Measurements from ENCODE around the gene RRN3. TPM values are rescaled to one million over a fixed set of nuclear protein-coding genes. Genes with fewer than 3 reads are reported as not detected.
"Not testable (repeated sequence)": the region's sequence is repeated elsewhere in the genome, so short reads cannot be mapped to it uniquely, and the experiment has no call there.

The RRN3 gene
- total RNA-seq, 1 donor from 2014 or later, result 25.5 TPM

DNA sequence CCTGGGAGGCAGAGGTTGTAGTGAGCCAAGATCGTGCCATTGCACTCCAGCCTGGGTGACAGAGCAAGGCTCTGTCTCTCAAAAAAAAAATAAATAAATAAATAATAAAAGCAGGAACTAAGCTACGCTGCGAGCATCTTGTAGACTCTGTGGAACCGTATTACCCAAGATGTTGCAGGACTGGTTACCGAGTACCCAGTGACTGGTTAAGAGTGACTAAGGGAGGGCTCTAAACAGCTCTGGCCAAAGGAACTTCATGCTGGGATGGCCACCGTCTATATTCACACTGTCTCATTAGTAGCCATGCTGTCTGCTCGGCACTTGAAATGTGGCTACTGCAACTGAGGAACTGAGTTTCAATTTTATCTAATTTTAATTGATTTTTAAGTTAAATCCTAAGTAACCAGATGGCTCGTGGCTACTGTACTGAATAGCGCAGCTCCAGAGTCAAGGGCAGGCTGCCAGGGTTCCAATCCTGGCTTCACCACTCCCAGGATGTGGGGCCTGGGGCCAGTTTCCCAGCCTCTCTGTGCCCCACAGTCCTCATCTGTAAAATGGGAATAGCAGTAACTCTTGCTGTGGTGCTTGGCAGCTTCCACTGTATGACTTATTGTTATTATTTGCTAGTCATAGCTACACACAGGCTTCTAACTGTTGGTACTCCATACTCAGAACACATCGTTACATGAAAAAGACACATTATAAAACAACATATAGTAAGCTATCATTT lies 41.2 kb downstream of the RRN3 start:
- no peak for DNase-seq (ENCODE audit: low spot score)

DNA sequence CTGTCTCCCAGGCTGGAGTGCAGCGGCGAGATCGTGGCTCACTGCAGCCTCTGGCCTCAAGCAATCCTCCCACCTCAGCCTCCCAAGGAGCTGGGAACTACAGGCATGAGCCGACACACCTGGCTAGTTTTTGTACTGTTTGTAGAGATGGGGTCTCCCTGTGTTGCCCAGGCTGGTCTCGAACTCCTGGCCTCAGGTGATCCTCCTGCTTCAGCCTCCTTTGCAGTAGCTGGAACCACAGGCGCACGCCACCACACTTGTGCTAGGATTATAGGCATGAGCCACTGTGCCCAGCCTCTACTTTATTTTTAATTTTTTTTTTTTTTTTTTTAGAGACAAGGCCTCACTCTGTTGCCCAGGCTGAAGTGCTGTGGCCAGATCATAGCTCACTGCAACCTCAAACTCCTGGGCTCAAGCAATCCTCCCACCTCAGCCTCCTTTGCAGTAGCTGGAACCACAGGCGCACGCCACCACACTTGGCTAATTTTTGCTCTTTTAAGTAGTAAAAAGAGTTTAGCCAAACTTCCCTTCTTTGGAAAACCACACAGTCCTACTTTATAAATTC lies 42.6 kb downstream of the RRN3 start:
- DNase-seq (ENCODE audit: low spot score), result no peak

DNA sequence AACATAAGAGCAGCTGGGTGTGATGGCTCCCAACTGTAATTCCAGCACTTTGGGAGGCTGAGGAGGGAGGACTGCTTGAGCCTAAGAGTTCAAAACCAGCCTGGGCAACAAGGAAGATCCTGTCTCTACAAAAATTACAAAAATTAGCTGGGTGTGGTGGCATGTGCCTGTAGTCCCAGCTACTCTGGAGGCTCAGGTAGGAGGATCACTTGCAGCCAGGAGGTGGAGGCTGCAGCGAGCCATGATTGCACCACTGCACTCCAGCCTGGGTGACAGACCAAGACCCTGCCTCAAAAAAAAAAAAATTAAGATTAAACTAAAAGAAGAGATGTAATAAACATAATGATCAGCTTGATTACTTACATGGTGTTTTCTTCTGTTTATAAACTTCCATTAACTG lies 43.6 kb downstream of the RRN3 start:
- not testable (repeated sequence) for DNase-seq (ENCODE audit: low spot score)

DNA sequence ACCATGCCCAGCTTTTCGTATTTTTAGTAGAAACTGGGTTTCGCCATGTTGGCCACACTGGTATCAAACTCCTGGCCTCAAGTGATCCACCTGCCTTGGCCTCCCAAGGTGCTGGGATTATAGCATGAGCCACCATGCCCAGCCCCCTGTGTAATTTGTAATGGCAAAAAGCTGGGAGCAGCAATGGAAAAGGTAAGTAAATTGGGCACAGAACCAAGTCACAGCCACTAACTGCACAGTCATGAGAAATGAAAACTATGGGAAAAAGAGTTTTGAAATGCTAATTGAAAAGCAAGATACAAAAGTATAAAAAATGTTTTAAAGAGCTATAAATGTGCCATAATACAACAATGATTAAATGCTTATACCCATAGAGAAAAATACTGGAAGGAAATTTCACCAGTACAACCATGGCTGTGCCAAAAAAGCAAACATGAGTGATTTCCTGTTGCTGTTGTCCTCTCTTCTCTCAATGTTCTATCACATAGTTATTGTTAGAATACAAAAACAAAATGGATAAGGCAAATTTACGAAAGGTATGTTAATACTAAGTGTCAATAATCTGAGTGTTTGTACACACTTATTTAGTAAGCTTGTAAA lies 44.4 kb downstream of the RRN3 start:
- DNase-seq (ENCODE audit: low spot score), result no peak

DNA sequence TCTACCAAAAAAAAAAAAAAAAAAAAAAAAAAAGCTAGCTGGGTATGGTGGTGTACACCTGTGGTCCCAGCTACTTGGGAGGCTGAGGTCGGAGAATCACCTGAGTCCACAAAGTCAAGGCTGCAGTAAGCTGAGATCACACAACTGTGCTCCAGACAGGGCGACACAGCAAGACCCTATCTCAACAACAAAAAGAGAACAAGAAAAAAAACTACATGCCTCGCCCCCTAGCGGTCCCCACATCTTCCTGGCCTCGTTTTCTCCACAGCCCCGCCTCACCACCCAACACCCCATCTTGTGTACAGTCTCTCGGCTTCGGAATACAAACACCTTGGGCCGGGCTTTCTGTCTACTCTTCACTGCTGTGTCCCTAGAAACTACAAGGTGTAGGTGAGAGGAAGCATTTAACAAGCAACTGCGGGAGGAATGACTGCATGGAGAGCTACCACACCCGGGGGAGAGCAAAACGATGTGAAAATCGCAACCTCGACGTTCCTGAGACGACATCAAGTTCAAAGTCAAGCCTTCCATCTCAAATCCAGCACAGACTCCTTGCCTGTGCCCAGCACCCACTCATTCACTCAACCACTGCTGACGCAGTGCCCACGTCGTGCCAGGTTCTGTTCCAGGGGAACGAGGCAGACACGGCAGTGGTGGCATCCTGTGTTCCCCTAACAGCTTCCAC lies 47.2 kb downstream of the RRN3 start:
- DNase-seq (ENCODE audit: low spot score), result no peak

DNA sequence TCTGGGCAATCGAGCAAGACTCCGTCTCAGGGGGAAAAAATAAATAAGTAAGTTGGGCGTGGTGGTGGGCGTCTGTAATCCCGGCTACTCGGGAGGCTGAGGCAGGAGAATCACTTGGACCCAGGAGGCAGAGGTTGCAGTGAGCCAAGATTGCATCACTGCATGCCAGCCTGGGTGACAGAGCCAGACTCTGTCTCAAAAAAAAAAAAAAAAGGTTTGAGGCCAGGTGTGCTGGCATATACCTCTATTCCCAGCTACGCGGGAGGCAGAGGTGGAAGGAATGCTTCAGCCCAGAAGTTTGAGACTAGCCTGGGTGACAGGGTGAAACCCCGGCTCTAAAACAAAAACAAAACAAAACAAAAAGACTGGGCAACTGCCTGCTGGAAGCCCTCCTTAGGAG lies 48.8 kb downstream of the RRN3 start:
- DNase-seq (ENCODE audit: low spot score), result not testable (repeated sequence)

DNA sequence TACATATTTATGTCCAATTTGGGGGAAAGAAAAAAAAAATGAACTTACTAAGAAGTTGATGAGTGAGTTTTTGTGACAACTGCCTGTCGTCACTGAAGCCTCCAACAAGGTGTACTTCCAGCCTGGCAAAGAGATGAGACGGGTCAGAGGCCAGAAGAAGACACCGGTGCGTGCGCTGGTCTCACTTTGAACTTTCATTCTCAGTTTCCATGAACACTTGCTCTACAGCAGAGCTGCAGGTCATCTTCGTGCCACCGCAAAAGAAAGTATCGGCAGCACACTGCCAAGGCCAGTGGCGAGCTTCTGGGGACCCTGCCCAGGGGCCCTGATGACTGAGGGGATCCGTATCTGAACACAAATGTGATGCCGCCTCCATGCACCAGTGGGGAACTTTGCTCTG lies 49.8 kb downstream of the RRN3 start:
- DNase-seq (ENCODE audit: low spot score), result no peak

DNA sequence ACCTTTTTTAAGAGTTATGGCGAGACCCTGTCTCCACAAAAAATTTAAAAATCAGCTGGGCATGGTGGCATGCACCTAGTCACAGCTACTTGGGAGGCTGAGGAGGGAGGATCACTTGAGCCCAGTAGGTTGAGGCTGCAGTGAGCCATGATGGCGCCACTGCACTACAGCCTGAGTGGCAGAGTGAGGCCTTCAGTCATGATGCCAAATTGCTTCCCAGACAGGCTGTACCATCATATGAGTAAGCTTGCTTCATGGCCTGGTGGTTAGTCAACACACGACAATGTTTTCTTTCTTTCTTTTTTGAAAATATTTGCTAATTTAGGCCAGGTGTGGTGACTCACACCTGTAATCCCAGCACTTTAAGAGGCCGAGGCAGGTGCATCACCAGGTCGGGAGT lies 50.7 kb downstream of the RRN3 start:
- DNase-seq (ENCODE audit: low spot score), result no peak

DNA sequence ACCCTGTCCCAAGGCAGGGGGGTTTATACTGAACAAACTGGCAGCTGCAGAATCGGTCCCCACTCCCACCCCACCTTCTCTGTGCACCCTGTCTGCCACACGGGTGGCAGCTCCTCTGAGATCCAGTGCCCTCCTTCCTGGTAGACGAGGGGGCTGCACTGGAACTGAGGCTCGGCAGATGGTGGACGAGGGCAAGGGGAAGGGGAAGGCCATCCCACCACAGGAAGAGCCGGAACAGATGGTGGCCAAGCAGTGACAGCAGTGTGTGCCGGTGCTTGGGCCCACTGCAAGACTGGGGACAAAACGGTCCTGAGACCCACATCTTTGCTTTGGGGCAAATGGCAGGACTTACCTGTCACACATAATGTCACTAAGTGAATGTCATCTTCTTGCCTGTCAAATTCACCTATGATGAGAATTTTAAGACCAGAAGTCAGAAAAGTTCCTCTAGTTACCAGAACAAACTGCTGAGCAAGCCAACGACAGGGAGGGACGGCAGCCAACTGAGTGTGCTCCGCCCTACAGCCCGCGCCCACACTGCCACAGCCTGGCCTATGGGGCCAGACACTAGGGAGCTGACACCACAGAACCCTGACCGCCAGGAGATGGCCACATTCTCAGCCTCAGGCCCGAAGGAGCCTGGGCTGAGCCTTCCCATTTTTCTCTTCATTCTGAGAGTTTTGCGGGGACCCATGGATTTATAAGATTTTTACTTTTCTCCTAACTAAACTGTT lies 52.6 kb downstream of the RRN3 start:
- DNase-seq (ENCODE audit: low spot score), result peak; percentile 76

DNA sequence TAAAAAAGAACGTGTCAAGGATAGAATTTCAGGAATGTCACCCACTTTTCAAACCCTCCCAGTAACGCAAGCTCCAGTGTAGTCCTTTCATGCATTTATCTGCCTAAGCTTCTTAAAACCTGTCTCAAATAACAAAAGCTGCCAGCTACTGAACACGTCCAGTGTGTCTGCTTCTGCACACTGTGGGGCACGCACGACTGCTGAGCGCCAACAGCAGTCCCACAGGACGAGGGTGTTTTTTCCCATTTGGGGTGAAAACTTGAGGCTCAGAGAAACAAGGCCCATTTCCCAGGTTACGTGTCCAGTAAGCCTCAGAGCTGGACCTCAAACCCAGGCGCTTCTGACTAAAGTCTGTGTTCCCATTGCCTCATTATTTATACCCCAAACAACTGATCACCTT lies 55.4 kb downstream of the RRN3 start:
- DNase-seq (ENCODE audit: low spot score), result no peak

DNA sequence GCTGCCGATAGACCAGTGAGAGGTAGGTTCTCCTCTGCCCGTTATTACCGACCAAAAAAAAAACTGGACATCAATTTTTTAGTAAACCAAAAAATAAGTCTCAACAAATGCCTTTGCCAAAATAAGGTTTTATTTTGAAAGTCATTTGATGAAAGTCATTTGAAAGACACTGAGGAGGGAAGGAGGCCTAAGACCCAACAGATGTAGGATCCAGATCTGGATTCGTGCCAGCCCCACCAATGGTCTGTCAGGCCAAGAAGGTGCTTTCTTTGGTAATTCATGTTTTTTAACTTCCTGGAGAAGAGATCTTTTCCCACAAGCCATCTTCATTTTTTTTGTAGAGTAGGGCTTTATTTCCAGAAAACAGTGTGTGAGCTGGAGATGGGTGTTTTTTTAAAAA lies 56.3 kb downstream of the RRN3 start:
- no peak for DNase-seq (ENCODE audit: low spot score)

DNA sequence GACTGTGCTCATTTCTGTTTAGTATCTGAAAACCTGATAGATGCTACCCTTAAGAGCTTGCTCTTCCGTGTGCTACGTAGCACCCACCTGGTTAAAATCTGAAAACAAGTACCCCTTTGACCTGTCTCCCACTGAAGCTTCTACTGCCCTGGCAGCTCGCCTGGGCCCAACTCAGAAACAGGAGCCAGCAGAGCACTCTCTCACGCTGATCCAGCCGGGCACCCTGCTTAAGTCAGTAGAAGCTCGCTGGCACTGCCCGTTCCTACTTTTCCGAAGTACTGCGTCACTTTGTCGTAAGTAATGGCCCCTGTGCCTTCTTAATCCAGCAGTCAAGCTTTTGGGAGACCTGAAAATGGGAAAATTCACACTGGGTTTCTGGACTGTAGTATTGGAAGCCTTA lies 57.1 kb downstream of the RRN3 start:
- no peak for DNase-seq (ENCODE audit: low spot score)

DNA sequence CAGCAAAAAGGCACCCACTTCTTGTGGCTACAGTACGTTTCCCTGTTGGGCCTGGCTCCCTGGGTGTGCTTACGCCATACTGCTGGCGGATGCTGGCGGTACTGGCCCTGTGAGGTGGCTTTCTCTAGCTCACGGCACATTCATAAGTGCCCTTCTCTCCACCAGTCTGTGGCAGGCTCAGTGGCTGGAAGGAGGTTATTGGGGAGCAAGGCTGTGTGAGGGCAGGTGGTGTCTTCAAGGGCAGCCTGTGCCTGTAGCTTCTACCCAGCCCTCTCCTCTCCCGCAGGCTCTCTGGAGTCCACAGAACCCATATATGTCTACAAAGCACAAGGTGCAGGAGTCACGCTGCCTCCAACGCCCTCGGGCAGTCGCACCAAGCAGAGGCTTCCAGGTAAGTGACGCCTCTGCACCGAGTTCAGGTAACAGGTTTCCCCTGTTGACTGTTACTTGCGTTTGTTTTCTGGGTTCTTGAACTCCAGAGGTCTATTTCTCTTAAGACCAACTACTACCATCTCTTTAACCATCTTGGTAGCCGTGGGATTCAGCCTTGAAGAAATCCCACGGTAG lies 58.8 kb downstream of the RRN3 start:
- DNase-seq (ENCODE audit: low spot score), result no peak

DNA sequence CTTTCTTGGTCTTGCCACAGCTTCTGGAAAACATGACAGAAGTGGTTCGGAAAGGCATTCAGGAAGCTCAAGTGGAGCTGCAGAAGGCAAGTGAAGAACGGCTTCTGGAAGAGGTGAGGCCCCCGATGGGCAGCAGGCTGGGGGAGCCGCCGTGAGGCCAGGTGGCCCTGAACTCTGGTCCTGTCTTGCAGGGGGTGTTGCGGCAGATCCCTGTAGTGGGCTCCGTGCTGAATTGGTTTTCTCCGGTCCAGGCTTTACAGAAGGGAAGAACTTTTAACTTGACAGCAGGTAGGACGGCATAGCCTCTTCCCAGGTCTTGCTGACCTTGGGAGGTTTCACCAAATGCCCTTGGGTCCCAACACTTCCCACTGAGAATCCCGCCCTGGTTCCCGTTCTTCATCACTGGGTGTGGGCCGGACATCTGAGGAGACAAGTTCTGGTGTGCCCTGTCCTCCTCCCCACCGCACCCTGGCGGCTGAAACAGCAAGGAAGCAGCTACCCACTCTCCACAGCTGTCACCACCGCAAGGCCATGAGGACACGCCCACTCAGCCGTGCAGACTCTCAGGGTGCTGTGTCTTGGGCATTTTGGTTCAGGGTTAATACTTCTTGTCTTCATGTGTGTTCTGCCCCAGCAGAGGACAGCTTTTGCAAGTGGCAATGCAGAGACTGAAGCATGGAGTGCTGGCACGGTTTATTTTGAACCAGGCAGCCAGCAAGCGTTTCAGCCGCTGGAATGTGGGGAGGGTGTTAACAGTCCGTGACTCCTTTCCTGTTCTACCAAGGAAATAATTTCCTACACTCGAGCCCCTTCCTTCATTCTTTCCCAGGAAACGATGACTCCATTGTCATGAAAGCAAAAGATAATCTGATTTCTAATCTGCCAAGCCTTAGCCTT lies 59.6 kb downstream of the RRN3 start:
- no peak for DNase-seq (ENCODE audit: low spot score)

DNA sequence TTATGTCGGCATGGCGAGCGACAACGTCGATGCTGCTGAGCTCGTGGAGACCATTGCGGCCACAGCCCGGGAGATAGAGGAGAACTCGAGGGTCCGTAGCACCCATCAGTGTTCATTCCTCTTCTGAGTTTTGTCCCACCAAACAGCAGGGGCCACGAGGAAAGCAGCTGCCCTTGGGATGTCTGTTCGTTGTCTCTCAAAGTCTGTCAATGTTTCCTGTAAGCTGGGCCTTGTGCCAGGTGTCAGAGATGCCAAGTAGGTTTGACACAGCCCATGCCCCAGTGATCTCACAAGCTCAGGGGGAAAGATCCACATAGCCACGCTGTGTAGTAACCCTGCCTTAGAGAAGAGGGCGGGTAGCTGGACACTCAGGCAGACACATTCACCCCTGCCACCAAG lies 60.8 kb downstream of the RRN3 start:
- no peak for DNase-seq (ENCODE audit: low spot score)

DNA sequence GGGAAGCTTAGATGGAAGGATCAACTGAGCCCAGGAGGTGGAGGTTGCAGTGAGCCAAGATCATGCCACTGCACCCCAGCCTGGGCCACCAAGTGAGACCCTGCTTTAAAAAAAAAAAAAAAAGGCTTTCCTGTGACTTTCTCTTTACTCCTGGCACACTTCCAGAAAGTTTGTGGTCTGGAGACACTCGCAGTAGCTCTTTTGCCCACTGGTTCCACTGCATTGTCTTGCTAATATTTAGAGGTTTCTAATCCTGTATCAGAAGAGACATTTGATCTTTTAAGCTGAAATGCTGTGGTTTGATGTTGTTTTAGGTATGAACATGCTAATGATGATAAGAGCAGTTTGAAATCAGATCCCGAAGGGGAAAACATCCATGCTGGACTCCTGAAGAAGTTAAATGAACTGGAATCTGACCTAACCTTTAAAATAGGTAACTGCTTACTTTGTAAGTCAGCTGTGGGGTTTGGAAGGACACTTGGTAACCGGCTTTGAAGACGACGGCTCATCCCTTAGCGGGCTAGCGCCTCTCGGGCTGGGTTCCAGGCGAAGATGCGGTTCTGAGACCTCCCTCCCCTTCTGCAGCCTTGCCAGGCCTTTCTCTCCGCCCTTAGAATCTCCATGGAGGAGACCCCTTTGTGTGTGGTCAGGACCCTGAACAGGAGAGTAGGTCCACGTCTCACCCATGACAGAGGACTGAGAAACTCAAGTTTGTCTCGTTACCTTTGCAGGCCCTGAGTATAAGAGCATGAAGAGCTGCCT lies 61.3 kb downstream of the RRN3 start:
- DNase-seq (ENCODE audit: low spot score), result no peak

DNA sequence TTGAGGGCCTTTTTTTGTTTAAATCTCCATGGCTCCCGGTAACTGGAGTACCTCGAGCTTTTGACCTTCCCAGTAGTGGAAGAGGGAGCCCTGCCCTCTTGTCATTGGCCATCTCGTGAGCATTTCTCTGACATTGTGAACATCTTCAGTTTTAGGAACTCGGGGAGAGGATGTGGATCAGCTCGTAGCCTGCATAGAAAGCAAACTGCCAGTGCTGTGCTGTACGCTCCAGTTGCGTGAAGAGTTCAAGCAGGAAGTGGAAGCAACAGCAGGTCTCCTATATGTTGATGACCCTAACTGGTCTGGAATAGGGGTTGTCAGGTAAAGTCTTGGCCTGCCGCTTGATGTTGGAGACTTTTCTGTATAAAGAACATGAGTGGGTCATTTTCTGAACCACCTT lies 62.5 kb downstream of the RRN3 start:
- no peak for DNase-seq (ENCODE audit: low spot score)

DNA sequence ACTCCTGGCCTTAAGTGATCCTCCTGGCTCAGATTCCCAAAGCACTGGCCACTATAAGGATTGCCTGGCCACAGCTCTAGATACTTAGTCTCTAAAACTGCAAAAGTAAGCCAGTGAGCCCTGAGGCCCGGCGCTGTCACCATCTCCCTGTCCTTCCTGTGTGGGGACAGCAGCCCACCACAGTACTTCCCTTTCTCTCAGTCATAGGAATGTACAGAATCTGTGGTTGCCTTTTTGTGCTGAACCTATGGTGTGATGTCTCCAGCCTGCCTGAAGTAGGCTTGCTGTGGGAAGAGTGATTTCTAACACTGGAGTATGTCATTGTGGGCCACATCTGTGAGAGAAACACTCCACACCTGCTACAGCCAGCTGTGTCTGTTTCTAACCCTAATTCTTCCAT lies 62.9 kb downstream of the RRN3 start:
- DNase-seq (ENCODE audit: low spot score), result no peak

DNA sequence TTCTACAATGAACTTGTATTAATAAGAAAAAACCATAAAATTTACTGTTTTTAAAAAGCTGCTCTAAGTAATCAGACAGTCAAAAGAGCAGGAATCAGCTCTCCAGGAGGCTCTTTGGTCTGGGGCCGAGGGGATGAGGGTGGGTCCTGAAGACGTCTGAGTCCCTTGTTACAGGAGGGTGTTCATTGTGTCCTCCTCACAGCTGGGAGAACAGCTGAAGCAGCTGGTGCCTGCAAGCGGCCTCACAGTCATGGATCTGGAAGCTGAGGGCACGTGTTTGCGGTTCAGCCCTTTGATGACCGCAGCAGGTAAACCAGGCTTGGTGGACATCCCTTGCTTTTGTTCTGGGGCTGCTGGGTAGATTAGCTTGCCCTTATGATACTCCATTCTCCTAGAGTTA lies 64.3 kb downstream of the RRN3 start:
- not testable (repeated sequence) for DNase-seq (ENCODE audit: low spot score)
